B cell (primary cell): ENCODE data around the gene RAPGEF5. TPM values are rescaled to one million over a fixed set of nuclear protein-coding genes. Genes with fewer than 3 reads are reported as not detected.

Source experiments
- ATAC-seq: fragments of 200-7000 bp; cut with Tn5 transposase; one replicate; pipeline ENCODE4 v1.10.0; 2021; ENCODE audit warnings: low read depth, mild to moderate bottlenecking, moderate number of reproducible peaks, moderate library complexity
- CTCF ChIA-PET: fragments of 350-600 bp; sonication (Branson Sonifier 250); formaldehyde crosslinking; loops from one replicate; lab custom pipeline; 2021; ENCODE audit warnings: antibody characterized with exemption, inconsistent platforms; lab: Charles Lee
- POLR2A ChIA-PET: fragments of 350-600 bp; sonication (Branson Sonifier 250); formaldehyde crosslinking; loops from one replicate; lab custom pipeline; 2021; ENCODE audit warnings: antibody characterized with exemption; lab: Charles Lee
- DNase-seq: peaks from one replicate; pipeline ENCODE4 v3.0.0; 2013
- H2AFZ ChIP-seq: 2 replicates; pipeline ENCODE4 v1.6.1; 2012; ENCODE audit warnings: mild to moderate bottlenecking, low read depth, low read length; ENCODE audit not compliant: insufficient read depth, poor library complexity, severe bottlenecking
- H3K27ac ChIP-seq, 2 donors: 1 replicate in 1 of 2; 2 replicates in 1 of 2; pipeline ENCODE4 v1.5.1; 2012 to 2013; ENCODE audit warnings: low read length in 2 of 2, mild to moderate bottlenecking in 2 of 2, moderate library complexity in 1 of 2
- H3K27me3 ChIP-seq, 4 experiments: fragments of 200-600 bp in 1 of 4; sonication (generic) in 1 of 4; replicated peaks in 1 of 4; 1 replicate in 2 of 4; 2 replicates in 2 of 4; pipeline versions ENCODE4 v1.6.1 to v1.7.0; 2013 to 2016; ENCODE audit warnings: low read length in 3 of 4, mild to moderate bottlenecking in 2 of 4, mixed read lengths in 1 of 4, moderate library complexity in 1 of 4; ENCODE audit not compliant: insufficient read depth in 4 of 4, control insufficient read depth in 3 of 4; ENCODE audit errors: control extremely low read depth in 1 of 4
- H3K36me3 ChIP-seq, 2 experiments: replicated peaks in 1 of 2; 1 replicate in 1 of 2; 2 replicates in 1 of 2; pipeline versions ENCODE4 v1.6.1 to v1.7.1; 2013; ENCODE audit warnings: low read length in 1 of 2; ENCODE audit not compliant: insufficient read depth in 2 of 2, control insufficient read depth in 1 of 2; ENCODE audit errors: control extremely low read depth in 1 of 2, extremely low read depth in 1 of 2
- H3K4me1 ChIP-seq, 2 donors: fragments of 200-600 bp in 1 of 2; sonication (generic) in 1 of 2; 1 replicate in 1 of 2; 2 replicates in 1 of 2; pipeline versions ENCODE4 v1.5.1 to v1.6.1; 2013 to 2017; ENCODE audit warnings: low read length in 2 of 2; ENCODE audit not compliant: control insufficient read depth in 2 of 2, insufficient read depth in 2 of 2
- H3K4me2 ChIP-seq: replicated peaks from 2 replicates; pipeline ENCODE3; 2012; ENCODE audit warnings: mild to moderate bottlenecking, low read depth, low read length; ENCODE audit not compliant: poor library complexity, severe bottlenecking
- H3K4me3 ChIP-seq, 5 experiments: fragments of 200-600 bp in 1 of 5; sonication (generic) in 1 of 5; 1 replicate in 3 of 5; 2 replicates in 2 of 5; pipeline versions ENCODE4 v1.5.1 to v1.7.0; 2011 to 2016; ENCODE audit warnings: low read length in 4 of 5, mild to moderate bottlenecking in 4 of 5, low read depth in 2 of 5, control low read depth in 1 of 5, moderate library complexity in 1 of 5; ENCODE audit not compliant: insufficient read depth in 1 of 5; ENCODE audit errors: control extremely low read depth in 1 of 5, extremely low read depth in 1 of 5
- H3K79me2 ChIP-seq: fragments of 200-600 bp; sonication (generic); one replicate; pipeline ENCODE4 v1.6.0; 2016; ENCODE audit warnings: low read length; ENCODE audit not compliant: control insufficient read depth, insufficient read depth
- H3K9ac ChIP-seq: fragments of 200-600 bp; sonication (generic); 2 replicates; pipeline ENCODE4 v1.6.1; 2017; ENCODE audit warnings: mild to moderate bottlenecking, low read length, moderate library complexity
- H3K9me3 ChIP-seq, 3 donors: one replicate each; pipeline versions ENCODE4 v1.6.1 to v1.7.1; 2013; ENCODE audit warnings: low read length in 2 of 3; ENCODE audit not compliant: control insufficient read depth in 2 of 3, insufficient read depth in 1 of 3; ENCODE audit errors: control extremely low read depth in 1 of 3
- H4K20me1 ChIP-seq: 2 replicates; pipeline ENCODE4 v1.6.0; 2012; ENCODE audit warnings: mild to moderate bottlenecking, low read length; ENCODE audit not compliant: insufficient read depth, control insufficient read depth, poor library complexity, severe bottlenecking
- H3K27ac Mint-ChIP-seq: one replicate; pipeline ENCODE4 v1.8.0; 2021; ENCODE audit warnings: mixed read lengths
- H3K27me3 Mint-ChIP-seq: one replicate; pipeline ENCODE4 v1.8.0; 2021; ENCODE audit warnings: mixed read lengths
- H3K4me1 Mint-ChIP-seq: one replicate; pipeline ENCODE4 v1.8.0; 2021; ENCODE audit warnings: mixed read lengths
- H3K4me3 Mint-ChIP-seq: one replicate; pipeline ENCODE4 v1.8.0; 2021; ENCODE audit warnings: mixed read lengths
- H3K9me3 Mint-ChIP-seq: one replicate; pipeline ENCODE4 v1.8.0; 2022; ENCODE audit warnings: mixed read lengths; ENCODE audit not compliant: insufficient read depth
- EZH2 ChIP-seq: IDR thresholded peaks from 2 replicates; pipeline ENCODE4 v1.6.1; 2012; ENCODE audit warnings: borderline replicate concordance, low read depth, mild to moderate bottlenecking, moderate library complexity, low read length; ENCODE audit not compliant: insufficient read depth, poor library complexity, severe bottlenecking
- WGBS: methylation state at CpG from one replicate; pipeline ENCODE4 v1.1.5; 2013; ENCODE audit warnings: missing lambda C conversion rate; ENCODE audit not compliant: insufficient coverage; 5-methylcytosine and 5-hydroxymethylcytosine counted together
- intact Hi-C: fragments of 100-400 bp; cut with micrococcal nuclease; formaldehyde crosslinking; loops from one replicate; pipeline ENCODE4 v1.10.0; 2022
- polyA plus RNA-seq: library from polyadenylated mRNA; depleted of rRNA; stranded (reverse); fragments of >200 nt; gene quantifications from 2 replicates; pipeline ENCODE4 v1.2.3, GENCODE V29; 2012
- total RNA-seq, 2 donors: library from RNA; stranded (reverse); fragments of 120-200 nt in 1 of 2; gene quantifications; 1 replicate in 1 of 2; 2 replicates in 1 of 2; pipeline versions ENCODE4 v1.2.3 to v1.2.4, GENCODE V29; 2013 to 2022
- TF ChIP-seq, protein P1 (sequence below): fragments of 200-600 bp; IDR thresholded peaks from one replicate; pipeline ENCODE4 v1.8.0; 2022; ENCODE audit warnings: antibody characterized with exemption, mild to moderate bottlenecking

Gene RAPGEF5
- total and polyA plus RNA-seq, 2 donors (not counting 1 experiment from before 2014, with no cell fraction given) = 1.5 to 37.6 TPM

DNA sequence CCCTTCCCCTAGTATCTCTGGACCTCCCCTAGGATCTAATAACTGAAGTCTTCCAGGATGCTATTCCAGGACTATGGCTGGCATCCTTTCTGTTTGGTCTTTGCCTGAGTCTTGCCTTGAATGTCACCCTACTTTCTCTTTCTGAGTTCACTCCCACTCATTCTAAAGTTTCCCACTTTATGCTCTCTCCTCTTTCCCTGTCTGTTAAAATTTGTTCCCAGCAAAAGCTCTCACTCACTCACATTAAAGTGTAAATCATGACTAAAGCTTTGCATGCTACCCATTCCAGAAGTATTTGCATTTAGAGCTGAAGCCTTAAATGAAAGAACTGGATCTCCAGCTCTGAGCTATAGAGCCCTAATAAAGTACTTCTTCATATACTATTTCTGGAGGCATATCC, 42.1 kb upstream of the RAPGEF5 start:
- Histone ChIP-seq H3K4me2 (no peak overlapping the region), H3K4me1 (peaks cover 10% of the 10 kb centered on the region in 2 donors), H3K79me2 (no peaks in the 10 kb centered on the region), H4K20me1 (no peaks in the 10 kb centered on the region), H3K9ac (no peak overlapping the region), H3K27ac (no peak overlapping the region), H3K27me3 (no peaks in the 10 kb centered on the region), H2AFZ (no peak overlapping the region), H3K9me3 (no peaks in the 10 kb centered on the region), H3K36me3 (no peaks in the 10 kb centered on the region), H3K4me3 (no peak overlapping the region)
- H3K9me3 Mint-ChIP-seq = no peaks in the 10 kb centered on the region
- intact Hi-C loops = no loop called here
- H3K27me3 Mint-ChIP-seq = peaks cover 9% of the 10 kb centered on the region
- peaks cover 21% of the 10 kb centered on the region for H3K4me1 Mint-ChIP-seq
- DNase-seq (no peak), ATAC-seq (no peak)
- no peak overlapping the region for H3K27ac Mint-ChIP-seq
- H3K4me3 Mint-ChIP-seq = no peak overlapping the region
- ChIA-PET CTCF (no interaction called here), POLR2A (no interaction called here)
- TF ChIP-seq, protein P1, sequence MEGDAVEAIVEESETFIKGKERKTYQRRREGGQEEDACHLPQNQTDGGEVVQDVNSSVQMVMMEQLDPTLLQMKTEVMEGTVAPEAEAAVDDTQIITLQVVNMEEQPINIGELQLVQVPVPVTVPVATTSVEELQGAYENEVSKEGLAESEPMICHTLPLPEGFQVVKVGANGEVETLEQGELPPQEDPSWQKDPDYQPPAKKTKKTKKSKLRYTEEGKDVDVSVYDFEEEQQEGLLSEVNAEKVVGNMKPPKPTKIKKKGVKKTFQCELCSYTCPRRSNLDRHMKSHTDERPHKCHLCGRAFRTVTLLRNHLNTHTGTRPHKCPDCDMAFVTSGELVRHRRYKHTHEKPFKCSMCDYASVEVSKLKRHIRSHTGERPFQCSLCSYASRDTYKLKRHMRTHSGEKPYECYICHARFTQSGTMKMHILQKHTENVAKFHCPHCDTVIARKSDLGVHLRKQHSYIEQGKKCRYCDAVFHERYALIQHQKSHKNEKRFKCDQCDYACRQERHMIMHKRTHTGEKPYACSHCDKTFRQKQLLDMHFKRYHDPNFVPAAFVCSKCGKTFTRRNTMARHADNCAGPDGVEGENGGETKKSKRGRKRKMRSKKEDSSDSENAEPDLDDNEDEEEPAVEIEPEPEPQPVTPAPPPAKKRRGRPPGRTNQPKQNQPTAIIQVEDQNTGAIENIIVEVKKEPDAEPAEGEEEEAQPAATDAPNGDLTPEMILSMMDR = no peak
- no peak for TF ChIP-seq EZH2

DNA sequence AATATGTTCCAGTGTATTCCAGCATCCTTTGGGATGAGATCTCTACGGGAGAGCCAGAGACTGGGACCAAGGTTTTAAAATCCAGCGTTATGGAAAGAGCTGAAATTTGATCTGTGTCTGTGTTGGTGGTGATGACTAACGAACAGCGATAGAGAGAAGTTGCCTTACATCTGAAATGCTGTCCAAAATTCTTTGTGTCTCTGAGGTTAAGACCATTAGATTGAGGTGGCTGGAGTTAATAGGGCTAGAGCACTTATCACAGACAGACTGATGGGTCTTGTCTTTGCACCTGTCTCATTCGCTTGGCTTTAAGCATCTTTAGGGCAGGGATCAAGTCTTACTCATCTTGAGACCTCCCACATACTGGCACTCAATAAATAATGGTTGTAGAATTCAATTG, 41.0 kb upstream of the RAPGEF5 start:
- H3K4me2 ChIP-seq = no peak overlapping the region
- no peak overlapping the region for H3K4me3 Mint-ChIP-seq
- ATAC-seq (no peak), DNase-seq (no peak)
- H3K27me3 ChIP-seq = no peaks in the 10 kb centered on the region
- no peaks in the 10 kb centered on the region for H3K36me3 ChIP-seq
- no peak overlapping the region for H2AFZ ChIP-seq
- peaks cover 9% of the 10 kb centered on the region for H3K27me3 Mint-ChIP-seq
- no peak overlapping the region for H3K27ac Mint-ChIP-seq
- 94% methylated on average over 4 of the region's 5 CpGs for WGBS
- H3K9me3 ChIP-seq = no peaks in the 10 kb centered on the region
- TF ChIP-seq, protein P1 = no peak
- TF ChIP-seq EZH2 = no peak
- H3K4me1 Mint-ChIP-seq = peaks cover 14% of the 10 kb centered on the region
- H3K9me3 Mint-ChIP-seq = no peaks in the 10 kb centered on the region
- no peaks in the 10 kb centered on the region for H3K79me2 ChIP-seq
- H4K20me1 ChIP-seq = no peaks in the 10 kb centered on the region
- no peak overlapping the region for H3K4me3 ChIP-seq
- intact Hi-C loops = no loop called here
- H3K27ac ChIP-seq = no peak overlapping the region
- ChIA-PET POLR2A (no interaction called here), CTCF (no interaction called here)
- peaks cover 9% of the 10 kb centered on the region in 2 donors for H3K4me1 ChIP-seq
- no peak overlapping the region for H3K9ac ChIP-seq
